Pulmonary artery endothelial cell (primary cell): Measurements from ENCODE around the gene PITRM1. TPM values are rescaled to one million over a fixed set of nuclear protein-coding genes. Genes with fewer than 3 reads are reported as not detected.

Experiments used
- total RNA-seq: library from RNA; depleted of rRNA; stranded (reverse); fragments of >200 nt; gene quantifications from 2 replicates; pipeline ENCODE4 v1.2.3, GENCODE V29; 2014

The PITRM1 gene
- total RNA-seq, 1 donor from 2014 or later = 78.5 TPM

Other genes with a start within 250 kb of the PITRM1 start
- gene PFKP, start 105.2 kb downstream of the PITRM1 start, total RNA-seq = 471 and 513 TPM in 2 replicates